NOMO-1 treated with dmso at 0.1 percent for 144 hours (cell line): Measurements from ENCODE around the gene PIEZO1.
A peak's percentile ranks its signal among the peaks of the same experiment; 100 is the strongest.

ENCODE experiments used
- DNase-seq: peaks from one replicate; lab custom pipeline; 2025; ENCODE audit not compliant: unreplicated experiment; lab: John Stamatoyannopoulos, UW

Gene PIEZO1

DNA sequence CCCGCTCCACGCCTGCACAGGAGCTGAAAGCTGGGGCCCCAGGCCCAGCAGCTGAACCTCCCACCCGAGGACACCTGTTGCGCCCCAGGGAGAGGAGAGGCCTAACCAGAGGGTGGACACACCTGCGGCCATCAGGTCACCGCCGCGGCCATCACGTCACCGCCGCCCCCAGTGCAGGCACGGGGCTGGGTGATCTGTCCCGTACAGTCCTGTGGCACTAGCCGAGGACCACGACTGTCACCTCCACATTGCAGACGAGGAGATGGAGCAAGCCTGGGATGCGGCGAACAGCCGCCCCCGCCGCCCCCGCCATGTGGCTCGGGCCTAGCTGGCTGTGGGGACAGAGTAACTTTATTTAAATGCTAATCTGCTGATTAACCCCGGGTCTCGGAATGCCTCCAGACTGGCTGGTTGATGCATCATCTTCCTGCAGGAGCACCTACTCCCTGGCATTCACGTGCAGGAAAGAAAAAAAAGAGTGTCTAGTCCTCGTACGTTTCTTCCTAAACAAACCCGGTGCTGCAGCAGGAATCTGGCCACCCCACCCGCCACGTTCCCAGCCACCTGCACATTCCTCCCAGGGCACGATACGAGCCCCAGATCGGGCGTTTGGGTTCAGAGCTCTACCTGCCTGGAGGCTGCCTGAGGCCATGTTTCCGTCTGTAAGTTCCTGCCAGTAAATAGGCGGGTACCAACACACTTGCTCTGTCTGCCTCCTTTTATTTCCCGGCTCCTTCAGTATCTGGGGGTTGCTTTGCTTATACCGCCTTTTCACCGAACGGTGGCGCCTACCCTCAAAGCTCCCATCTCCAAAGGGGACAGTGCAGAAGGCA is 29.9 kb downstream of the PIEZO1 start:
- DNase-seq, result no peak

DNA sequence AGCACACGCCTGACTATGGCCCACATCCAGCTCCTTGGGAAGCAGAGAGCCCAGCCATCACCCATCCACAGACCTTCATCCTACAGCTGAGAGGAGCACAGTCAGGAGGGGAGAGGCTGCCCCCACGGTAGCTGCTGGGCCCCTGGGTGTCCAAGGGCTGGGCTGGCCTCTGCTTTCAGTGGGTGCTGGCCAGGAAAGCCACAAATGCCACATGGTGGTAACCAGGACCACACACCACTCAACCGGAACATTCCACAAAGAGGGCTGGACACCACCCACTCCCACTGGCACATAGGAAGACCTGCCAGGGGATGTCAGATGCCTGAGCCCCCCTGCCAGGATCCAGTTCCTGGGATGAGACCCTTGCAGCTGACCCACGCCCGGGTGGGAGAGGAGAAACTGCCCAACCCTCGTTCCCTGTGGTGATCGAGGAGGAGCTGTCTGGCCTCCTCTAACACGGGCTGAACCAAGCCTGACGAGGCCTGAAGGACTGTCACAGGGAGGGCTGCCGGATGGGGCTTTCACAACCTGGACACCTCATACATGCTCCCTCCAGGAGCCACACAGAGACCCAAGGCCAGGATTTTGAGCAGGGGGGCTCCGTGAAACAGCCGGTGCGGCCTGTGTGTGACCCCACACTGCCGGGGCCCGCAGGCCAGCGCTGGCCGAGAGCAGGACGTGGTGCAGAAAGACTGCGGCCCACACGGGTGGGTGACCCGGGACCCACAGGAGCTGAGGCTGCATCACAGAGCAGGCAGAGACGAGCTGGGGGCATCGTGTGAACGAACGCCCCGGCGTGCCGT is 30.7 kb downstream of the PIEZO1 start:
- no peak for DNase-seq

DNA sequence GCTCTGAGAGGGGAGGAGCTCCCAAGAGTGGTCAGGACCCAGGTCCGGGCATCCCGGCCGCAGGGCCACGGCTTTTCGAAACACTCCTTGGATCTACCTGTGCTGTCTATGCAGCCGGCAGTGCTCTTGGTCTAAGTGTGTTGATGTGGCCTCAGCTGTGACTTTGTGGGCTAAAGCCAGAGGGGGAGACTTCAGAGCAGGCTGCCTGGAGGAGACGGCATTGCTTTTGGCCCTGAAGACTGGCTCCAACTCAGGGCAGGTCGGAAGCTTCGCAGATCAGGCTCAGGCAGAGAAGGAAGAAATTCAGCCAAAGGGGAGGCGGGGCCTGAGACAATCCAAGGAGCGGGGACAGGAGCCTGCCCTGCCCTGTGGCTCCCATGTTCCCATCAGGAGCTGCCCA is 31.4 kb downstream of the PIEZO1 start:
- DNase-seq, result no peak

DNA sequence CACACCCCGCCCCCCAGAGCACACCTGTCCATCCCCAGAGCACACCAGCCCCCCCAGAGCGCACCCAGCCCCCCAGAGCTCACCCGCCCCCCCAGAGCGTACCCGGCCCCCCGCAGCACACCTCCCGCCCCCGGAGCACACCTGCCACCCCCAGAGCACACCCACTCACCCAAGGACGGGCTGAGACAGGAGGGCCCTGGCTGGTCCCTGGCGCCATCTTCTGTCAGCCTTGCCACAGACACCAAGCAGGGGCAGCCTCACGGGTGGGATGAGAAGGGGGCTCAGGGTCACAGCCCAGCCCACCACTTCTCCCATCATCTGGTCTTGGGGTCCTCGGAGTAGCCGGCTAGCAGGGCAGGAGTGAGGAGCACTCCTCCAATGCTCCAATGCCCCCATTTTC is 31.8 kb downstream of the PIEZO1 start:
- no peak for DNase-seq

DNA sequence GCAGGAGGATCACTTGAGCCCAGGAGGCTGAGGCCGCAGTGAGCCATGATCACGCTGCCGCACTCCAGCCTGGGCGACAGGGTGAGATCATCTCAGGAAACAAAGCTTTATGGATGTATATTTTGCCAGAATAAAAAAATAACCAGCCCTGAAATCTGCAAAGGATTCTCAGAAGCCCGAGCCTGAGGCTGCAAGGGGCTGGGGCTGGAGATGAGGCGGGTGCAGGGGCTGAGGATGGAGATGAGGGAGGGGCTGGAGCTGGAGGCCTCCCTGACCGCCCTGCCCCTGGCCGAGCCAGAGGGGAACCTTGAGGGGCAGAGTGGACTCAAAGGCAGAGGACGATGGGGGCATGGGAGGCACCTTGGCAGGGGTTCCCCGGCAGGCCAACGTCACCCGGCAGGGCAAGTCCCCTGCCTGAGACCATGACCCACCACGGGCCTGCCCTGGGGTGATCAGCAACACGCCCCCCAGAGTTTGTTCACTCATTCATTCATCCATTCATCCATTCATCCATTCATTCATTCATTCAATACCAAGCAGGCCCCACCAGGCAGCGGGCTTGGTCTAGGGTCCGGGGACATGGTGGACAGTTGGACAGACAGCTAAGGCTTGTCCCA is 32.5 kb downstream of the PIEZO1 start:
- no peak for DNase-seq

DNA sequence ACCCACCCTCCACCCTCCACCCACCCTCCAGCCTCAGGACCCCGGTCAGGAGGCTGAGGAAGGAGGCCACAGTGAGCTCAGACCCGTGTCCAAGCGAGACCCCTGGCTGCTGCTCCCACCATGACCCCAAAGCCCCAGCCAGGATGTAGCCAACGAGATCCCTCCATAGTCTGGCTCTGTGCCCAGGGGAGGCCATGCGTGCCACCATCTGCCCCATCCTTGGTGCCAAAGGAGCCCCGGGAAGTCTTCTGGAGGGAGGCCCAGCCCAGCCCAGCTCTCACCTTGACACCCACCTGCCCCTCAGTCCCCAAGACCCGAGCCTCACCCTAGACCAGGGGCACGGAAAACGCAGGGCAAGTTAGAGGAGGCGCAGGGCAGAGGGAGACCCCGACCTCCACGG is 34.2 kb downstream of the PIEZO1 start:
- no peak for DNase-seq

DNA sequence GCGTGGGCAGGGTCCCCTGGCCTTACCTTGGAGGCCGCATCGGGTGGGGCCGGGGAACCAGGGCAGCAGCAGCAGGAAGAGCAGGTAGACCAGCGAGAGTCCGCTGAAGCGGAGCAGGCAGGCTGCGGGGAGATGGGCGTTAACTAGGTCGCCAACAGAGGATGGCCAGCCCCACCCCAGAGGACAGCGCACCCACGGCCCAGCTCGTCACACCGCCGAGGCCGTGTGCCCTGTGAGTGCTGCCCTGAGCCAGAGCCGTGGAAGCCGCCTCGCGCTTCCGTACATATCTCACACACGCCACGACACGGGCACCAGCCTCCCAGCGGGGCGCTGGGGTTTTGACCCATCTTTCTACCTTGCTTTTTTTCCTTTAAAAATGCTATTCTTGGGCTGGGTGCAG is 35.7 kb downstream of the PIEZO1 start:
- no peak for DNase-seq

DNA sequence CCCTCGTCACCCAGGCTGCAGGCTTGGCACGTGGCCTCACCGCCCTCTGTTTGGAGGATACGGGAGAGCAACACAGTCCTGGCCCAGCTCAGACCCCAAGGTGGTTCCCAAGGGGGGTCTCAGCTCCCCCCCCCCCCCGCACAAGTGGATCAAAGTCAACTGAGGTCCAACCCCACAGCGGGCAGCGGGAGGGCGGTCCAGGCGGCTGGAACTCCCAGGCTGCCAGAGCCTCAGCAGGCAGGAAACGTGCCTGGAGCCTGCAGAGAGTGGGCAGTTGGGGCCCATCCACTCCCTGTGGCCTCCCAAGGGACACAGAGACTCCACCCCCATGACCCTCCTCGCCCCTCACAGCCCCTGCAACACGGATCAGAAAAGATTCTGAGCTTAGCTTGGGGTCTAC is 36.7 kb downstream of the PIEZO1 start:
- no peak for DNase-seq

DNA sequence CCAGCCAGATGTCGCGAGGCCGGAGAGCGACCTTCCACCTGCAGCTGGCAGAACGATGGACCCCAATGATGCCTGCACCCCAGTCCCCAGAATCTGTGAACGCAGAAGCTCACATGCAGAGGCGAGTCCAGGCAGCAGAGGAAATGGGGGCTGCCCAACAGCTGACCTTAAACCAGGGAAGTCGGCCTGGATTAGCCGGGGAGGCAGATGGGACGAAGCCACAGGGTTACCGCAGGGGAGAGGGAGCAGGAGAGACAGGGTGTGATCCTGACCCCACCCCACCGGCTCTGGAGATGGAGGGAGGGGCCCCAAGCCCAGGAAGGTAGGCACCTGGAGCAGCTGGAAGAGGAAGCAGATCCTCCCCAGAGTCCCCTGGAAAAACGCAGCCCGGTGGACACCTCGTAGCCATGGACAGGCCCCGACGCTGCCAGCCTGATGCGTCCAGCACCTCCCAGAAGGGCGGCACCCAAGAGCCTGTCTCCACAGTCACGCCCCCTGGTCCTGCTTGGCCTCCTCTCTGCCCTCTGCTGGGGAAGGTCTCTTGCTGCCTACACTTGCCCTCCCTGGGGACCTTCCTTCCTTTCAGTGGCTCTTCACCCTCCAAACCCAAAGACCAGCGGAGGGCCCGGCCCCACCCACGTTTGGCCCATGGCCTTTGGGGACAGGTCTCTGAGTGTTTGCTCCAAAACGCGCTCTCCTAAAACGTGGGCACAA is 37.3 kb downstream of the PIEZO1 start:
- peak; percentile 57 for DNase-seq

DNA sequence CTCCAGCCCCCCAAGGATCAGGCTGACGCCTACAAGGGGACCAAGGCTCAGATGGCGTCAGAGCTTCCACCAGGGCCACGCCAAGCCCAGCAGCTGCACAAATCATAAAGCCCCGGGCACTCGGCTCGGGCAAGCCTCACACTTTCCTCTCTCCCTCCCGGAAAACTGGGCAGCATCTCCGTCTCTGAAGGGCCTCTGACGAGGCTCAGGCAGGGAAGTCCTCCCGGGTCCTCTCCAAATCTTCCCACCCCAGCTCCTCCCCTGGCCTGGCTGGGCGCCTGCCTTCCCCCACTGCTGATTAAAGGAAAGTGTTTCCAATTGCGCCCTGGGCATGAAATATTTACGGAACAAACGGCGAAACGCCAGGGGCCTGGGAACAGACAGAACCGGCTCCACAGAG is 38.5 kb downstream of the PIEZO1 start:
- DNase-seq, result no peak

DNA sequence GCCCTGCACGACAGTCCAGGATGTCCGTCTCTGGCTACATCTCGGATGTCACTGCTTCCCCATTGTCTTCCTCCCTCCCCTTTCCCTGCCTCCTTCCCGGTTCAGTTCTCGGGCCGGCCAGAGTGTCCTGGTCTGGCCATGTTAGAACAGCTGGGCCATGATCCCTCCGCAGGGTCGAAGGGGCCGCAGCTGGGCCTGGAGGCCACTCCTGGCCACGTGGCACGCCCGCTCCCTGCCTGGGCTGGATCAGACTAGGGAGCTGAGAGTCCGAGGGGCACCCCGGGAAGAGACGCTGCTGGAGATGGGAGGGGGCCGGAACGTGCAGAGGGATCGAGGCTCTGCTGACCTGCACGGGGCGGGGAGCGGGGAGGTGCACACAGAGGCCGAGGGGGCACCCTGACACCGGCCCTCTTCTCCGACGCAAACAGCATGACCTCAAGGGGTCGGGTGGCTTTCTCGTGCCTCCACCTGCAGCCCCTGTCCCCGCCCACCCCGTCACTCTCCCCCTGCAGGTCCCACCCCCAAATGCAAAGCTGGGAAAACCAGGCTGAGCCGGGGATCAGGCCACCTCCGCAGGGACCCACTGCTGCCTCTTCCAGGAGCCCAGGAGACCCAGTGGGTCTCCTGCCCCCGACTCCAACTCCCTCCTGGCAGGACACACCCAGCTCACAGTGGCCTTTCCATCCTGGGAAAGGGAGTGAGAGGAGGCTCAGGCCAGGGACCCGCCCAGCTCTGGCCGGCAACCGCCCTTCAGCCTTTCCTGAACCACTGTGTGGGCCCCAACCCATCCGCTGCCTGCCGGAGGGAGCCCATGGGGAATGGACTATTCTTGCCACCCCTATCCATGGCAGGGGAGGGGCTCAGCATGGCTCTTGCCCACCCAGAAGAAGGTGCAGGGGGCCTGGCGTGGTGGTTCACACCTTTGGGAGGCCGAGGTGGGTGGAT is 40.2 kb downstream of the PIEZO1 start:
- no peak for DNase-seq

DNA sequence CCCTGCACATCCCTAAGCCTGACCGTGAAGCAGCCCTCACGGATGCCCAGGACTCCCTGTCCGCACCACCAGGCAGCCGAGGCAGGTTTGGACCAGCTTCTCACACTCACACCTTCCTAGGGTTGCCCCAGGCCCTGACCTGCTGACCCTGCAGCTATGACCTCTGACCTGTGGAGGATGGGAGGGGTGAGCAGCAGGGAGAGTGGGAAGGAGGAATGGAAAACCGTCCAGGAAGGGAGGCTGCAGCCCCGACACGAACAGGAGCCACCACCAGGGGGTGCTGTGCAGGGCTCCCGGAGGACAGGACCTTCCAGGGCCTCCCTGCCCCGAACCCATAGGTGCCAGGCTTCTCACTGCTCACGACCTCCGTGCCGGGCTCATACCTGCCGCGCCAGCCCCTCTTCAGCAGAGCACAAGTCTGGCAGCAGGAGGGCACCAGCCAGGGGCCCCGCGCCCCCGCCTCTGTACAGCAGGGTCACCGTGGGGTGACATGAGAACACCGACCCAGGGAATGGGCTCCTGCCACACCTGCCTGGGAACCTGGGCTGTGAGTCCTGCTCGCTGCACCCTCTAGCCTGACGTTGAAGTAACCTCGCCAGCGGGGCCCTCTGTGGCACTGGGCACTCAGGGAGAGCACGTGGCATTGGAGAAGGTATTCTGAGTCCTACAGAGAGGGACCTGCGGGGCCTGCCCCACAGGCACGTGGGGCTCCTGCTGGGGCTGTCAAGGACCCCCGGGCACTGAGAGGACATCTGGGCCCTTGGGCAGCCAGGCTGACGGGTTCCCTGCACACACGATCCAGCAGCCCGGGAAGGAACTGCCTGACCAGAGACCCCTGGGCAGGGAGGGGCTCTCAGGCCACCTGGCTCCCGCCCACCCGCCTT is 41.1 kb downstream of the PIEZO1 start:
- peak; percentile 6 for DNase-seq

DNA sequence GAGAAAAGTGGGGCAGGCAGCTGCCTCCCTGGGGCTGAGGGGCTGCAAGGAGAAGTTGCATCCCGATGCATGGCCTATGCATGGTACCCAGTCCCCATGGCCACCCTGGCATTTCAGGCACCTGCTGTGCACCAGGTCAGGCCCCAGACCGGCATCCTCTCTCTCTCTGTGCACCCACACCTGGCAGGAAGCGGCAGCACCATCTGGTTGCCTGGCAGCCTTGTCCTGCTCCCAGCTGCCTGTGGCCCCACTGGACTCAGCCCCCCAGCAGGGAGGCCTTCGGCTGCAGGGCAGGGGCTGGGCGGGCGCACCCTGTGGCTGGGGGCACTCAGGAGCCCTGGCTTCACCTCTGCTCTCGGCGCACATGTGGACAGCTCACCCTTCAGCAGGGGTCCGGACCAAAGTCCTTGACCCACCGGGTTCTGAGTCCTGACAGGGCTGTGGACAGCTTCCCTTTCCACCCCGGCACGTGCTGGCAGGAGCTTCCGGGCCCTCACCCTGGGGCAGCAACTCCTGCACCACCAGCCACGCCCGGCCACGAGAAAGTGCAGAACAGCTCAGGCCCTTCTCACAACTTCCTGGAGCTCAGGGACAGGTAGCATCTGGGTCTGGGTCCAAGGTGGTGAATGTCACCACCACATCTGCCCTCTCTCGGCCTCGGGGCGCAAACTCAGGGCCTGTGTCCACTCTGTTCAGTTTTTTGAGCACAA is 42.0 kb downstream of the PIEZO1 start:
- DNase-seq, result no peak

DNA sequence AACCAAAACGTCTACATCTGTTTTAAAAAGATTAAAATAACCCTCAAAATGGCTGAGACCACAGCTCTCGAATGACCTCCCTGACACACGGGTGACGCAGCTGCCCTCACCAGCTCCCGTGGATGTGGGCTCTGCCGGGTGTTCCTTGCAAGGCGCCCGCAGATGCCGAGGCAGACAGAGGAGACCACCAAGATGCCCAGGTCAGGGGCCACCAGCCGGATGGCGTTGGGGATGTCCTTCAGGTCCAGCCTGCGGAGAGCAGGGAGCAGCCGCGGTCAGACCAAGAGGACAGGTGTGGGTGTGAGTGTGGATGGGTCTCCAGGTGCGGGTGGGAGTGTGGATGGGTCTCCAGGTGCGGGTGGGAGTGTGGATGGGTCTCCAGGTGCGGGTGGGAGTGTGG is 43.7 kb downstream of the PIEZO1 start:
- DNase-seq, result no peak

DNA sequence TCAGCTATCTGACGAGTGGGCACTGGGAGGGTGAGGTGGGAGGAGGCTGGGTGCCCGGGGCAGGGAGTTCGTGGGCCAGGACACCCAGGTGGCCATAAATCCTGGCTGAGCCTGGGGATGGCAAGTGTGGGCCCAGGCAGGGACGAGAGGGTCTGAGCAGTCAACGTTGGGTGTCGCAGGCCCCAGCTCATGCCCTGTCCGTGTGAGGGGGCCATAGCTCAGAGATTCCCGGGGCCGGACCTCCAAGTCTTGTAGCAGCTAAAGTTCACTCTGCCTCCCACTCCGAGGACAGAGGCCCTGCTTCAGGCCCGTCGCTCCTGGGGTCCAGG is 44.3 kb downstream of the PIEZO1 start:
- DNase-seq, result no peak

DNA sequence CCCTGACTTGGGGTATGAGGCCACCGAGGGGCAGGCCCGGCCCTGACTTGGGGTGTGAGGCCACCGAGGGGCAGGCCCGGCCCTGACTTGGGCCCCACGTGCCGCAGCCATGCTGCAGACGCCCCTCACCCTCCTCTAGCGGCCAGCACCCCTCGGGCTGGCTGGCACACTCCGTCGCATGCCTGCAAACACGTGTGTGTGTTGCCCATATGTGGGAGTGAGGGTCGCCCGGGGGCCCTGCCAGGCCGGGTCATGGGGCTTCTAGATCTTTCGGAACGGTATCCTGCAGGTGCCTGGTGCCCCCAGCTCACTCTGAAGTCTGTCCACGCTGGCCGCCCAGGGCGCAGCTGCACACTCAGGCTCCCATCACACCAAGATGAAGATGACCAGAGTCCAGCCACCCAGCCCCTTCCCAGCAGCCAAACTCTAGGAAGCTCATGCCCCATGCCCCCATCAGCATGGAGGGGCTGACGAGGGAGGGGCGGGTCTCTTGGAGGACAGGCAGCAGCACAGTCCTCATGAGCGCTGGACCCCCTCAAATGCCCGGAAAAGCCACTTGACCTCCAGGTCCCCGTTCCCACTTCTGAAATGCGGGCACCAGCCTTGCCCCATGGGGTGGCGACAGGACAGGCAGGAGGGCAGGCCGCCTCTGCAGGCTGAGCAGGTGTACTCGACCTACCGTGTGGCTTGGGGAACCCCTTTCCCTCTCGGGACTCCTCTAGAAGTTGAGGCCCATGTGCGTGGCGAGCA is 44.9 kb downstream of the PIEZO1 start:
- DNase-seq, result no peak

DNA sequence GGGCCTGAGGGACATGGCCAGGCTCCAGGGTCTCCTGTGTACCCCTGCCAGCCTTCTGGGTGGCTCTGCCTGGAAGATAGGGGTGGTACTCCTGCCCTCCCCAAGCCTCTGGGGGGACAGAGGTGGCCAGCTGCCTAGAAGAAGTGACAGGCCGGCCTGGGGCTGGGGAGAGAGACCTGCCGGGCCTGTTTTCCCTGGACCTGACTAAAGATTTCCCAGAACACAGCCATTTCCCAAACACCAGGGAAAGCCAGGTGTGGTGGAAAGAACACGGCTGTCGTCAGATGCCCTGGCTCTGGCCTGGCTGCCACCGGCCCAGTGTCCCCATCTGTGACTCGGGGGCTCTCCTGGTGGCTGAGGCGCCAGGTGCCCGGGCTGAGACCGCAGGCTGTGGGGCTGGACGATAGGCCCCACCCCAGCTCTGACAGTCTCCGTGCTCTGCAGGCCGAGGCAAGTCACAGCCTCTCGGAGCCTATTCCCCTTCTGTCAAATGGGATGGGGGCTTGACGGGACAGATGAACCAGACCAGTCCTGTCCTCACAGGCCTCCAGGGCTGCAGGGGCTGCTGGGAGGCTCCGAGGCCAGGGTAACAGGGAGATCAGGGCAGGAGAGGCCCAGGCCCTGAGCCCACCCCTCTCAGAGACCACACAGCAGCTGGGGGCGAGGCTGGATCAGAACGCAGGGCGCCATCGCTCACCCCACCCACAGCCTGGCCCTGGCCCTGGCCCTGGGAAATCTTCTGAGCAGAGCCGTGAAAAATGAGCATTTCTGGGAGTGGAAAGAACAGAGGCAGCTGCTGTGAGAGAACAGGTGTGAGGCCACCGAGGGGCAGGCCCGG is 45.7 kb downstream of the PIEZO1 start:
- DNase-seq, result no peak
